GM21526 (cell line): Measurements from ENCODE around the gene PLEKHA7.

Source experiments
- ATAC-seq: cut with Tn5 transposase; IDR thresholded peaks from one replicate; pipeline ENCODE4 v1.9.1; 2021; ENCODE audit warnings: moderate library complexity; ENCODE audit not compliant: unreplicated experiment, low FRiP score

Gene PLEKHA7

DNA sequence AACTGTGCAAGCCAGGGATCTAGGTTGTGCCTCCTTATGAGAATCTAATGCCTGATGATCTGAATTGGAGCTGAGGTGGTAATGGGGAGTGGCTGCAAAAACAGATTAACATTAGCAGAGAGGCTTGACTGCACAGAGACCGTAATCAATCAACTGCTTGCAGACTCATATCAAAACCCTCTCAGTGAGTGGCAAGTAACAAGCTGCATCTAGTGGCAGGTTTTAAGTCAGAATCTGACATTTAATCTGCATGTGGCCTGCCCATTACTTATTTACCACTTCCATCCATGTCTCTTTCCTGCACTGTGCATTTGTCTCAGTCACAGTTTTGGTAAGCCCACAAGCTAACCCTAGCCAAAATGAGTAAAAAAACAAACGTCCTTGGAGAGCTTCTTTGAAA is 264.5 kb downstream of the PLEKHA7 start:
- no peak for ATAC-seq

DNA sequence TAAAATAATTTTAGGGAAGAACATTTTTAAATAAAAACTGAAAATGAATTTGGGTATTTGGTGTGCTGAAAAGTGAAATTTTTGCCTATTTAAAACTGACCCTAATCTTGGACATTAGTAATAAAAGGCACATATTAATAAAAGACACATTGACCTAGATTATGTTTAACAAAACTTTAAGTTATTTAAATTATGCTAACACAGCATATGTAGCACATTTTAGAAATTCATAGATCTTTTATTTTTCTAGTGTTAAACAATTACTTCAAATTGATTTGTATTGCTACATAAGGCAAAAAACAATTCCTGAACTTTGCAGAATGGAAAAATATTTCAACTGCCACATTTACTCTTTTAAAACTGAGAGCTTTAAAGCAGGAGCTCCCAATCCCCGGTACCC is 265.1 kb downstream of the PLEKHA7 start:
- no peak for ATAC-seq

- ATAC-seq: no peak
Observed at GRCh38 chr11:16745950-16746605, 268.1 kb downstream of the PLEKHA7 start.

- ATAC-seq: no peak
Observed at GRCh38 chr11:16744128-16744725, 270.0 kb downstream of the PLEKHA7 start.

DNA sequence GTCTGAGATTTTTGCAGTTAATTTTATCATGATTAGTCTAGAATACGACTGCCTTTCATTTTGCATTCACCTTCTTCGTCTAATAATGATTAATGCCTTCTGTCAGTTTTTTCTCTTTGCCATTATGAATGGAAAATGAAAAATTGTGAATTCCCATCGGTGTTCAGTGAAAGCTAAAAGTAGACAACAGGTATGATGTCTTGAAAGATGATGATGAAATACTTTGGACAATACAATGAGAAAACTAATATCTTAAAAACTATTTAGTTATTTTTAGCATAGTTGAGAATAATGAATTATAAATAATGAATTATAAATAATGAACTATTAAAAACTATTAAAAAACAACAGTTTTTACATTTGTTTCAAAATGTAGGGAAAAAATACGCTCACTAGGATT is 270.7 kb downstream of the PLEKHA7 start:
- ATAC-seq: no peak

DNA sequence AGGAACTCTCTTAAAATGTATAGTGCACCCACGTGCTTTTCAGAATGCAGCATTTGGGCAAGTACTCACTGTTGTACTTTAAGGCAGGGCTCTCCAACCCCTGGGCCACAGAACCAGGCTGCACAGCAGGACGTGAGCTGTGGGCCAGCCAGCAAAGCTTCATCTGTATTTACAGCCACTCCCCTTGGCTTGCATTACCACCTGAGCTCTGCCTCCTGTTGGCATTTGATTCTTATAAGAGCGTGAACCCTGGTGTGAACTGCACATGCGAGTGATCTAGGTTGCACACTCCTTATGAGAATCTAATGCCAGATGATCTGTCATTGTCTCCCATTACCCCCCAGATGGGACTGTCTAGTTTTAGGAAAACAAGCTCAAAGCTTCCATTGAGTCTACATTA is 272.7 kb downstream of the PLEKHA7 start:
- ATAC-seq: no peak

DNA sequence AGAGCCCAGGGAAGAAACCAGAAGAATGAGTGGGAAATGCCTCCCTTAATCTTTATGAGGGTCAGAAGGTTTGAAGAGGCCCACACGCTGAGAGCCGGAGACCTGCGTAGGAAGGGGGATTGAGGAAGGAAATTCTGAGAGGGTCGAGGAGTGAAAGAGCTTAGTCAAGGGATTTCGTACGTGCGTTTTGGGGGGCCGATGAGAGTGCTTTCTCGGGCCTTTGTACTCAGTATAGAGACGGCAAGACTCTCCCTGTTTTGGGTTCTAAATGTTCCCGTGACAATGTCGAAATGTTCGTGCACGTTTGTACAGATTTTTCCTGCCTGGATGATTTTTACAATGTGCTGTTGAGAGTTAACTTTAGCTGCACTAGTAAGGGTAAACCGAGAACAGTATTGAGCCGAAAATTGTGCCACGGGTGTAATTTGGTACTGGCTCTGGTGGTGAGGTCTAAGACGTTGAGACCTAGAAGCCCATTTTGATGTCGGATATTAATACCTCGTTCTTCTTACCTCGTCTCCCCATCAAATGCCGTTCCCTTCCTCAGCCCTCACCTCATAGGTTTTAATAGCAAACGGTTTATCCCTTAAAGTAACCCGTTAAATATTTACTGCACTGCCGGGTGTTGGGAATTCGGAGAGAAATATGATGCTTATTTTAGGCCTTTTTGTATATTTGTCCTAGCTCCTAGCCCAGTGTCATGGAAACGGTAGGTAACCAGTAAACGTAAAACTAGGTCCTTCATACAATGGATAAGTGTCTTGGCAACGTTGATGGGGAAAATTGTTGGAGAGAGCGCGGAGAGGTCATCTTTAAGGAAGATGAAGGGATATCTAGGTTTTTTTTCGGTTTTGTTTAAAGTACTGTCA is 275.0 kb downstream of the PLEKHA7 start:
- ATAC-seq: peak; percentile 1

DNA sequence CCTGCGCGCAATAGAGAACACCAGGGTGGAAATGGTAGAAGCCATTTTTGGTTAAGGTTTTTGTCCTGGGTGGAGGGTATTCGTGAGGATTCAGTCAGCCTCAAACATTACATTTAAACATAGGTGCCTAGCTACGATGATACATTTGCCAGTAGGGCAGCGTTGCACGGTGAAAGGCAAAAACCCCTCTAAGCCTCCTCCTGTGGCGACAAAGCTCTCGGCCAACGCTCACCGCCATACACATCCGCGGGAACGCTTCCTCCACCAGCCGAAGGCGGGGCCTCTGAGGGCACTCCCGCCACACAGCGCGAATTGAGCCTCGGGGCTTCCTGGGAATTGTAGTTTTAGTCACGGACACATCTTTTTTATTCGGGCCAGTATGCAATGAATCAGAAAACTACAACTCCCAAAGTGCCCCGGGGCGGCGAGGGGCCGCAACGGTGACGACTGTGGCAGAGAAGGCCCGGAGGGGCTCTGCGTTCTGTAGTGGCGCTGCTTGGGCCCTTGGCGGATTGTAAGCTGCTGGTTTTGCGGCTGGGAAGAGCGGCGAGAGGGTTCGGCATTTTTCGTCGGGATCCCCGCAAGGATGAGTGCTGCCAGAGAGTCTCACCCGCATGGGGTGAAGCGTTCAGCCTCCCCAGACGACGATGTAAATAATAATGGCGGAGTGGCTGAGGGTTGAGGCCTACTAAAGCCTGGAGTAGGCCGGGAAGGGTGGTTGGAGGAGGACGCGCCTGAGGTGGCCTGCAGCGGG is 275.8 kb downstream of the PLEKHA7 start, which contains the start of gene C11orf58:
Gene C11orf58 (plus strand): TSS at position 455 of the 754 bp plus-strand sequence. CDS start 132 bp downstream, at position 587.
- peak; percentile 98 for ATAC-seq

- peak; percentile 8 for ATAC-seq
Observed at GRCh38 chr11:16737818-16738192, 276.4 kb downstream of the PLEKHA7 start.
